ENCODE measurements around the gene PARD3B. TPM values are rescaled to one million over a fixed set of nuclear protein-coding genes. Genes with fewer than 3 reads are reported as not detected.

Gene PARD3B
- total and polyA plus RNA-seq, 10 of the 15 experiments (the other 5 are each of a cell fraction or from before 2014, with no cell fraction given), result 0.01 to 0.54 (median 0.07) TPM; not detected in 7

GRCh38 chr2:204604061-204604460 is 58.8 kb downstream of the PARD3B start:
- ATAC-seq, result no peak
- no peak overlapping the region for H3K4me3 ChIP-seq
- ChIA-PET SMC1A (ENCODE audit: uncharacterized antibody, unreplicated experiment) (no interaction called here), POLR2A (no interaction called here), RAD21 (ENCODE audit: unreplicated experiment) (no interaction called here), CTCF (no interaction called here)
- no TSS peak for BruUV-seq (replicated peaks)
- in situ Hi-C loops (cut with MboI), result no loop called here
- 0% methylated on average over 2 of the region's 2 CpGs for WGBS (ENCODE audit: insufficient coverage, insufficient replicate concordance, low lambda C conversion rate, missing lambda C conversion rate)
- no peaks in the 10 kb centered on the region; a peak in 1 of 4 replicates for H3K27me3 ChIP-seq (replicated peaks in 1 of 2; ENCODE audit: control insufficient read depth in 2 of 2, insufficient read depth in 2 of 2, low read length in 1 of 2)
- H3K9me3 ChIP-seq (replicated peaks; ENCODE audit: control insufficient read depth, insufficient read depth, low read length), result no peaks in the 10 kb centered on the region
- no peak for FAIRE-seq
- no peaks in the 10 kb centered on the region for H3K4me1 ChIP-seq (ENCODE audit: control insufficient read depth, insufficient read depth, low read length)
- no peak overlapping the region for H3K9ac ChIP-seq (ENCODE audit: control insufficient read depth, insufficient read depth, low read length)
- H4K20me1 ChIP-seq (ENCODE audit: control insufficient read depth, insufficient read depth), result no peaks in the 10 kb centered on the region
- intact Hi-C loops (cut with micrococcal nuclease; ENCODE audit: unreplicated experiment), result no loop called here
- no peak for DNase-seq (ENCODE audit: low read depth, low spot score)
- H3K27ac ChIP-seq (ENCODE audit: control insufficient read depth, insufficient read depth), result no peak overlapping the region
- no peaks in the 10 kb centered on the region for H3K36me3 ChIP-seq (ENCODE audit: control insufficient read depth in 2 of 2, insufficient read depth in 2 of 2, low read length in 1 of 2)
- H2AFZ ChIP-seq (ENCODE audit: control insufficient read depth, low read depth, low read length), result no peak overlapping the region
- no peaks in the 10 kb centered on the region for H3K79me2 ChIP-seq (ENCODE audit: control insufficient read depth, insufficient read depth, low read length)
- no peak overlapping the region for H3K4me2 ChIP-seq (ENCODE audit: control insufficient read depth, insufficient read depth)
- TF ChIP-seq JUND (IDR thresholded peaks at IDR 0.05; ENCODE audit: low read depth, low read length), result no peak
- TF ChIP-seq SMAD5 (IDR thresholded peaks at IDR 0.05; ENCODE audit: low read depth), result no peak
- TF ChIP-seq ESRRA (IDR thresholded peaks at IDR 0.05; ENCODE audit: low read length), result no peak
- TF ChIP-seq ZBTB11 (CRISPR knock-in tag; IDR thresholded peaks at IDR 0.05), result no peak
- no peak for TF ChIP-seq HSF1 (IDR thresholded peaks at IDR 0.05; ENCODE audit: low read depth, low read length)
- TF ChIP-seq TCF12 (IDR thresholded peaks at IDR 0.05; ENCODE audit: low read depth, low read length), result no peak
- TF ChIP-seq EP300 (IDR thresholded peaks at IDR 0.05; ENCODE audit: borderline replicate concordance in 1 of 2, control insufficient read depth in 1 of 2, low read depth in 2 of 2, low read length in 2 of 2), result no peak
- TF ChIP-seq POLR2AphosphoS2 (IDR thresholded peaks at IDR 0.05; ENCODE audit: low read depth, low read length), result no peak
- TF ChIP-seq ATF7 (IDR thresholded peaks at IDR 0.05; ENCODE audit: low read depth), result no peak
- no peak for TF ChIP-seq FOS (IDR thresholded peaks at IDR 0.05; ENCODE audit: borderline replicate concordance, extremely low read depth, insufficient read length)
- no peak for TF ChIP-seq ZBTB4 (CRISPR knock-in tag; IDR thresholded peaks at IDR 0.05)
- no peak for TF ChIP-seq ATF2 (IDR thresholded peaks at IDR 0.05; ENCODE audit: low read length)
- no peak for TF ChIP-seq MTA2 (IDR thresholded peaks at IDR 0.05; ENCODE audit: low read depth)
- TF ChIP-seq POU2F2 (IDR thresholded peaks at IDR 0.05; ENCODE audit: borderline replicate concordance, low read depth, low read length), result no peak
- no peak for TF ChIP-seq BCL11A (IDR thresholded peaks at IDR 0.05; ENCODE audit: low read depth, low read length)
- no peak for TF ChIP-seq RBBP5 (conservative IDR thresholded peaks at IDR 0.05)
- no peak for TF ChIP-seq PAX8 (IDR thresholded peaks at IDR 0.05)
